Measurements from ENCODE around the gene DBX2.

DNA sequence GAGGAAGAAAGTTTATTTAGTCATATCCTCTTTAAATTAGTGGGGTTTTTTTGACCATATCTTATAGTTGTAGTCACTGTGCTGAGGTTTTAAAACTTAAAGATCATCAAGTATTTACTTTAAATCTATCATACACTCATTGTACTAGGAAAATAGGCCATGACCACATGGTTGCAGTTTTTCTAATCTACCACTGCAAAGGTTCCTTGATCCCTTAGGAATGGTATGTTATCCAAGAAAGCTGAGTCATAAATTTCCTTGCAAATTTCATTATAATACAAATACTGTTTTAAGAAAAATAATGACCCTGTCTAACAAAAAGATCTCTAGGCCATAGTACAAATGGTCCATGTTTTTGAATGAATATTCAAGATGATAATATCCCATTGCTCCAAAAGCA is 74.7 kb downstream of the DBX2 start:
- TF ChIP-seq FOXP2 (optimal IDR thresholded peaks at IDR 0.05; ENCODE audit: control extremely low read depth, extremely low read length, insufficient read depth) (no peak), EZH2 (IDR thresholded peaks at IDR 0.05) (no peak)
